NT2/D1 (cell line): Measurements from ENCODE around the gene TRIM37.

Source experiments
- SUZ12 ChIP-seq: IDR thresholded peaks from 2 replicates; pipeline ENCODE4 v1.6.1; 2011; ENCODE audit not compliant: insufficient read length, insufficient read depth; ENCODE audit errors: extremely low read depth
- ZNF274 ChIP-seq: IDR thresholded peaks from 2 replicates; pipeline ENCODE4 v1.6.1; 2011; ENCODE audit warnings: mild to moderate bottlenecking, low read depth, low read length

- TF ChIP-seq SUZ12 (no peak), ZNF274 (no peak)
These were observed 44.3 kb upstream of the TRIM37 start for GRCh38 chr17:59151006-59151405.
